ENCODE results near the gene GRB2. TPM values are rescaled to one million over a fixed set of nuclear protein-coding genes. Genes with fewer than 3 reads are reported as not detected.

GRB2 gene
- total and polyA plus RNA-seq, 7 experiments from 2014 or later = 112 to 167 (median 145) TPM

DNA sequence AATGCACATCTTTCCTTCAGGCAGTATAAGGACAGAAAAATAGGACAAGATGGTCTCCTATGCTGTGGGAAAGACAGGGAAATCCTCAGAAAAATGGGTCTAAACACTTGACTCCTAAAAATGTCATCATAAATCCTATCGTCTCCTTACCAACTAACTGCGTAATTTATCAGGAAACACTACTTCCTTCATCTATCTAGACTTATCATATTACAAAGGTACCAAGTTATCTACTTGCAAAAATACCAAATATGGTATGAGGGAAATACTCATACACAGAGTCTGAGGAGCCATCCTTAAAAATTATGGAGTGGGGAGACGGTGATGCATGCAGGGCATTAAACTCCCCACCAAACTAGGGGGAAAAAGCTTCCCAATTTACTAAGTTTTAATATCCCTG lies 44.1 kb downstream of the GRB2 start:
- DNase-seq (no peak), ATAC-seq (no peak)
- H3K27me3 Mint-ChIP-seq = no peaks in the 10 kb centered on the region
- H3K4me1 ChIP-seq (ENCODE audit: control insufficient read depth in 2 of 2, insufficient read depth in 2 of 2, low read length in 2 of 2) = peaks cover 41 to 64% of the 10 kb centered on the region in 2 donors
- ChIA-PET CTCF (interaction anchor here (1.0 to 1.9 kb wide), 2 partner anchors 17 to 39 kb away, joined by 4 read pairs; no protein-coding TSS in a partner anchor), POLR2A (no interaction called here)
- H3K9me3 Mint-ChIP-seq = no peaks in the 10 kb centered on the region
- H3K36me3 Mint-ChIP-seq = peaks cover 0 to 11% (median 9%) of the 10 kb centered on the region in 5 donors
- peak overlapping the region in 9 of 10 donors; percentile 22 to 77 (median 62) for H3K4me3 Mint-ChIP-seq
- peaks cover 79 to 93% (median 88%) of the 10 kb centered on the region in 7 donors for H3K4me1 Mint-ChIP-seq
- H3K27ac ChIP-seq (ENCODE audit: low read depth, low read length) = no peak overlapping the region
- intact Hi-C loops (cut with micrococcal nuclease) = no loop called here
- H3K27me3 ChIP-seq (ENCODE audit: control insufficient read depth in 2 of 2, insufficient read depth in 2 of 2, low read length in 2 of 2) = no peaks in the 10 kb centered on the region
- H3K4me3 ChIP-seq (ENCODE audit: low read length) = no peak overlapping the region
- no peaks in the 10 kb centered on the region for H3K9me3 ChIP-seq (ENCODE audit: control insufficient read depth in 2 of 3, low read length in 3 of 3)
- H3K36me3 ChIP-seq (ENCODE audit: control insufficient read depth in 2 of 3, insufficient read depth in 3 of 3, low read length in 3 of 3) = no peaks in the 10 kb centered on the region
- H3K27ac Mint-ChIP-seq = peak overlapping the region in 8 of 9 donors; percentile 11 to 84 (median 62)

DNA sequence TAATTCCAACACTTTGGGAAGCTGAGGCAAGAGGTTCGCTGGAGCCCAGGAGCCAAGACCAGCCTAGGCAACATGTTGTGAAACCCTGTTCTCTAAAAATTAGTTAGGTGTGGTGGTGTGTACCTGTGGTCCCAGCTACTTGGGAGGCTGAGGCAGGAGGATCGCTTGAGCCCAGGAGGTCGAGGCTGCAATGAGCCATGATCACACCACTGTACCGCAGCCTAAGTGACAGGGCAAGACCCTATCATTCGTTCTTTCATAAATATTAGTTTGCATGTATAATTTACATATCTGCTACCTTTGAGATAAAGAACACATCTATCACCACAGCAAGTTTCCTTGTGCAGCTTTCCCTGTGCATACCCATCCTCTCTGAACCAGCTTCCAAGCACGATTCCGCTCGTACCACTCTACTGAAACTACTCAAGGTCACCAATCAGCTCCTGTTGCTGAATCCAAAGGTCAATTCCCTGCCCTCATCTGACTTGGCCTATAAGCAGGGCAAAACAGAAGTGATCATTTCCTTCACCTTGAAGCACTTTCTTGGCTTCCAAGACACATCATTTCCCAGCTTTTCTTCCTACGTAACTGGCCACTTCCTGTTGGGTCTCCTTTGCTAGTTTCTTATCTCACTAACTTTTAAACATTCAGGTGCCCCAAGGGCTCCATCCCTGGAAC lies 49.1 kb downstream of the GRB2 start:
- Histone ChIP-seq H3K4me3 (ENCODE audit: low read length) (no peak overlapping the region), H3K27ac (ENCODE audit: low read depth, low read length) (no peak overlapping the region), H3K36me3 (ENCODE audit: control insufficient read depth in 2 of 3, insufficient read depth in 3 of 3, low read length in 3 of 3) (no peaks in the 10 kb centered on the region), H3K9me3 (ENCODE audit: control insufficient read depth in 2 of 3, low read length in 3 of 3) (no peaks in the 10 kb centered on the region), H3K27me3 (ENCODE audit: control insufficient read depth in 2 of 2, insufficient read depth in 2 of 2, low read length in 2 of 2) (no peaks in the 10 kb centered on the region), H3K4me1 (ENCODE audit: control insufficient read depth in 2 of 2, insufficient read depth in 2 of 2, low read length in 2 of 2) (peaks cover 8 to 29% of the 10 kb centered on the region in 2 donors)
- Mint-ChIP-seq H3K27ac (peak overlapping the region in 7 of 9 donors; percentile 2 to 77 (median 50)), H3K4me3 (peak overlapping the region in 5 of 10 donors; percentile 14 to 37 (median 19)), H3K36me3 (peaks cover 0 to 20% (median 14%) of the 10 kb centered on the region in 5 donors), H3K9me3 (no peaks in the 10 kb centered on the region), H3K4me1 (peaks cover 46 to 84% (median 65%) of the 10 kb centered on the region in 7 donors), H3K27me3 (no peaks in the 10 kb centered on the region)
- DNase-seq (no peak), ATAC-seq (no peak)
- intact Hi-C loops (cut with micrococcal nuclease) = no loop called here
- ChIA-PET POLR2A (interaction anchor here (0.5 kb wide), 1 partner anchor 34 kb away, joined by 3 read pairs; no protein-coding TSS in a partner anchor), CTCF (no interaction called here)

DNA sequence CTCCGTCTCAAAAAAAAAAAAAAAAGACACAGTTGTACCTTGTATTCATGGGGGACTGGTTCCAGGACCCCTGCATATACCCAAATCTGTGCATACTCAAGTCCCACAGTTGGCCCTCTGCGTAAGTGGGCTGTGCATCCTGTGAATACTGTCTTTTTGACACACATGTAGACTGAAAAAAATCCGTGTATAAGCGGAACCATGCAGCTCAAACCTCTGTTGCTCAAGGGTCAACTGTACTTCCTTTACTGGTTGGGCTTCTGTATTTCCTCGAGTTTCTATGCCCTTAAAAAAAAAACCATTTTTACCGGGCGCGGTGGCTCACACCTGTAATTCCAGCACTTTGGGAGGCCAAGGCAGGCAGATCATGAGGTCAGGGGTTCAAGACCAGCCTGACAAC lies 52.3 kb downstream of the GRB2 start:
- DNase-seq (no peak), ATAC-seq (no peak)
- Histone ChIP-seq H3K4me1 (ENCODE audit: control insufficient read depth in 2 of 2, insufficient read depth in 2 of 2, low read length in 2 of 2) (peaks cover 11 to 34% of the 10 kb centered on the region in 2 donors), H3K36me3 (ENCODE audit: control insufficient read depth in 2 of 3, insufficient read depth in 3 of 3, low read length in 3 of 3) (no peaks in the 10 kb centered on the region), H3K27ac (ENCODE audit: low read depth, low read length) (no peak overlapping the region), H3K27me3 (ENCODE audit: control insufficient read depth in 2 of 2, insufficient read depth in 2 of 2, low read length in 2 of 2) (no peaks in the 10 kb centered on the region), H3K4me3 (ENCODE audit: low read length) (no peak overlapping the region), H3K9me3 (ENCODE audit: control insufficient read depth in 2 of 3, low read length in 3 of 3) (no peaks in the 10 kb centered on the region)
- no peaks in the 10 kb centered on the region for H3K9me3 Mint-ChIP-seq
- ChIA-PET CTCF (no interaction called here), POLR2A (interaction anchor here (1.0 kb wide), 1 partner anchor 43 kb away, joined by 4 read pairs; no protein-coding TSS in a partner anchor)
- H3K27ac Mint-ChIP-seq = peak overlapping the region in 3 of 9 donors; percentile 28 to 50 (median 45)
- intact Hi-C loops (cut with micrococcal nuclease) = no loop called here
- H3K27me3 Mint-ChIP-seq = no peaks in the 10 kb centered on the region
- peaks cover 0 to 20% (median 14%) of the 10 kb centered on the region in 5 donors for H3K36me3 Mint-ChIP-seq
- H3K4me3 Mint-ChIP-seq = no peak overlapping the region
- peaks cover 47 to 91% (median 71%) of the 10 kb centered on the region in 7 donors for H3K4me1 Mint-ChIP-seq

DNA sequence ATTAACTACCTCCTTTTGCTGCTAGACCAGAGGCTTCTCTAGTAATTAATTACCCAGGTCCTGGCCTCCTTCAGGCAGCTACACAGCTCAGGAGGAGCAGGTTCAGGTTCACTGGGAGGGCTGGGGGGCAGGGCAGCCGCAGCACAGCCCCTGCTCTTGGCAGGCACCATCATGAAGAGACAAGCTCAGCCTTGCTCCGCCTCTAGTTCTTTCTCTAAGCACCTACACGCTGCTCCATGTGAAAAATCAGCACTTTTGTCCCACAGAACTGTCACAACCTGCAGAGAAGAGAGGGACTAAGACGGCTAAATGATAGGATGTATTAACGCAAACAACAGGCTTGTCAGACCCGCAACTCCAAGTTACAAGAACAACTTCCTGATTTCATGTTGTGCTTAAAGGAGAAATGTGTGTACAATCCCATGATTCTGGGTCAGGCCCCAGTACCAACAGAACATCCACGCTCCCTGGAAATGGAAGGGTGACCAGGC lies 53.4 kb downstream of the GRB2 start:
- no peak for ATAC-seq
- peak overlapping the region in 7 of 10 donors; percentile 2 to 63 (median 35) for H3K4me3 Mint-ChIP-seq
- peak overlapping the region in 8 of 9 donors; percentile 7 to 85 (median 72) for H3K27ac Mint-ChIP-seq
- intact Hi-C loops (cut with micrococcal nuclease) = no loop called here
- CTCF ChIA-PET = interaction anchor here (1.1 kb wide), 1 partner anchor 29 kb away, joined by 3 read pairs; no protein-coding TSS in a partner anchor
- Histone ChIP-seq H3K4me1 (ENCODE audit: control insufficient read depth in 2 of 2, insufficient read depth in 2 of 2, low read length in 2 of 2) (peaks cover 22 to 40% of the 10 kb centered on the region in 2 donors), H3K9me3 (ENCODE audit: control insufficient read depth in 2 of 3, low read length in 3 of 3) (no peaks in the 10 kb centered on the region), H3K36me3 (ENCODE audit: control insufficient read depth in 2 of 3, insufficient read depth in 3 of 3, low read length in 3 of 3) (no peaks in the 10 kb centered on the region), H3K27ac (ENCODE audit: low read depth, low read length) (no peak overlapping the region), H3K4me3 (ENCODE audit: low read length) (no peak overlapping the region), H3K27me3 (ENCODE audit: control insufficient read depth in 2 of 2, insufficient read depth in 2 of 2, low read length in 2 of 2) (no peaks in the 10 kb centered on the region)
- no peak for DNase-seq
- H3K4me1 Mint-ChIP-seq = peaks cover 50 to 91% (median 72%) of the 10 kb centered on the region in 7 donors
- H3K9me3 Mint-ChIP-seq = no peaks in the 10 kb centered on the region
- peaks cover 0 to 20% (median 14%) of the 10 kb centered on the region in 5 donors for H3K36me3 Mint-ChIP-seq
- POLR2A ChIA-PET = interaction anchor here (0.7 to 1.0 kb wide), 3 partner anchors 26 to 177 kb away, joined by 3 to 5 read pairs (median 4); no protein-coding TSS in a partner anchor
- no peaks in the 10 kb centered on the region for H3K27me3 Mint-ChIP-seq

DNA sequence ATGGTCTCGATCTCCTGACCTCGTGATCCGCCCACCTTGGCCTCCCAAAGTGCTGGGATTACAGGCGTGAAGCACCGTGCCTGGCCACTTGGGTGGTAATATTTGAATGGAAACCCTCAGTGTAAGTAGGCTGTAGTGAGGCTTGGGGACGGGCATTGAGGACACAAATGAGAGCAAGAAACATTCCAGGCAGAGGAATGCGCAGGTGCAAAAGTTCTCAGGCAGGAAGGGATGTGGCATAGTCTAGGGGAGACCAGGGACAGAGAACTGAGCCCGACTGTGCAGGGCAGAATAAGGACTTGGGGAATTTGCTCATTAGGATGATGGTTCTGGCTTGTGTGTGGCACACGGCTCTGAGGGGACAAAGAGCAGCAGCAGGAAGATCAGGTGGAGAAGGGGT lies 54.8 kb downstream of the GRB2 start:
- peaks cover 36 to 49% of the 10 kb centered on the region in 2 donors for H3K4me1 ChIP-seq (ENCODE audit: control insufficient read depth in 2 of 2, insufficient read depth in 2 of 2, low read length in 2 of 2)
- POLR2A ChIA-PET = interaction anchor here (1.1 to 2.2 kb wide), 3 partner anchors 9 to 43 kb away, joined by 5 to 9 read pairs (median 5); no protein-coding TSS in a partner anchor

DNA sequence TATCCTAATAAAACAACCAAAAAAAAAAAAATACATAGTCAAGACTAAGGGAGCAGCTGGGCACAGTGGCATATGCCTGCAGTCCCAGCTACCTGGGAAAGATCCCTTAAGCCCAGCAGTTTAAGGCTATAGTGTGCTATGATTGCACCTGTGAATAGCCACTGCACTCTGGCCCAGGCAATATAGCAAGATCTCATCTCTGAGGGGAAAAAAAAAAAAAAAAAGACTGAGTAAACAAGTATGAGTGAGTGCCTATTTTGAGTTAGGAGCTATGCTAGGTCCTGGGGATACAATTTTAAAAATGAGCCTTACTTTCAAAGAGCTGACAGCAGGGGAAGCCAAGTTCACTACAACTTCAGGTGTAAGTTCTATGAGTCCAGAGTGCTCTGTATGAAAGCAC lies 55.4 kb downstream of the GRB2 start:
- H3K4me1 Mint-ChIP-seq = peaks cover 59 to 93% (median 76%) of the 10 kb centered on the region in 7 donors

More for the DNA sequence above, 54.8 kb downstream of the GRB2 start:
- Mint-ChIP-seq H3K36me3 (peaks cover 0 to 13% (median 6%) of the 10 kb centered on the region in 5 donors), H3K9me3 (no peaks in the 10 kb centered on the region), H3K4me1 (peaks cover 55 to 93% (median 74%) of the 10 kb centered on the region in 7 donors), H3K4me3 (peak overlapping the region in 5 of 10 donors; percentile 8 to 71 (median 52)), H3K27me3 (no peaks in the 10 kb centered on the region), H3K27ac (peak overlapping the region in 8 of 9 donors; percentile 17 to 93 (median 82))
- no peak overlapping the region for H3K27ac ChIP-seq (ENCODE audit: low read depth, low read length)
- no peak overlapping the region for H3K4me3 ChIP-seq (ENCODE audit: low read length)
- DNase-seq = no peak
- H3K9me3 ChIP-seq (ENCODE audit: control insufficient read depth in 2 of 3, low read length in 3 of 3) = no peaks in the 10 kb centered on the region
- CTCF ChIA-PET = interaction anchor here (0.7 to 1.0 kb wide), 2 partner anchors 12 to 15 kb away, joined by 3 read pairs; no protein-coding TSS in a partner anchor
- no peak for ATAC-seq
- intact Hi-C loops (cut with micrococcal nuclease) = no loop called here
- H3K27me3 ChIP-seq (ENCODE audit: control insufficient read depth in 2 of 2, insufficient read depth in 2 of 2, low read length in 2 of 2) = no peaks in the 10 kb centered on the region
- no peaks in the 10 kb centered on the region for H3K36me3 ChIP-seq (ENCODE audit: control insufficient read depth in 2 of 3, insufficient read depth in 3 of 3, low read length in 3 of 3)

More for the DNA sequence above, 55.4 kb downstream of the GRB2 start:
- ChIA-PET POLR2A (interaction anchor here (0.6 to 2.2 kb wide), 4 partner anchors 8 to 103 kb away, joined by 3 to 9 read pairs (median 5); no protein-coding TSS in a partner anchor), CTCF (interaction anchor here (0.7 to 1.0 kb wide), 2 partner anchors 11 to 14 kb away, joined by 3 read pairs; no protein-coding TSS in a partner anchor)
- no peaks in the 10 kb centered on the region for H3K36me3 ChIP-seq (ENCODE audit: control insufficient read depth in 2 of 3, insufficient read depth in 3 of 3, low read length in 3 of 3)
- peak overlapping the region in 8 of 9 donors; percentile 50 to 93 (median 80) for H3K27ac Mint-ChIP-seq
- DNase-seq (no peak), ATAC-seq (no peak)
- no peak overlapping the region for H3K4me3 ChIP-seq (ENCODE audit: low read length)
- H3K36me3 Mint-ChIP-seq = peaks cover 0 to 8% (median 2%) of the 10 kb centered on the region in 5 donors
- no peaks in the 10 kb centered on the region for H3K27me3 ChIP-seq (ENCODE audit: control insufficient read depth in 2 of 2, insufficient read depth in 2 of 2, low read length in 2 of 2)
- intact Hi-C loops (cut with micrococcal nuclease) = no loop called here
- no peaks in the 10 kb centered on the region for H3K27me3 Mint-ChIP-seq
- H3K4me1 ChIP-seq (ENCODE audit: control insufficient read depth in 2 of 2, insufficient read depth in 2 of 2, low read length in 2 of 2) = peaks cover 42 to 56% of the 10 kb centered on the region in 2 donors
- H3K9me3 ChIP-seq (ENCODE audit: control insufficient read depth in 2 of 3, low read length in 3 of 3) = no peaks in the 10 kb centered on the region
- H3K9me3 Mint-ChIP-seq = no peaks in the 10 kb centered on the region
- H3K27ac ChIP-seq (ENCODE audit: low read depth, low read length) = no peak overlapping the region
- peak overlapping the region in 6 of 10 donors; percentile 1 to 42 (median 28) for H3K4me3 Mint-ChIP-seq

Measured in naive thymus-derived CD4-positive, alpha-beta T cell (primary cell).